T-helper 17 cell (primary cell): ENCODE data around the gene SEZ6. TPM values are rescaled to one million over a fixed set of nuclear protein-coding genes. Genes with fewer than 3 reads are reported as not detected.
A peak's percentile ranks its signal among the peaks of the same experiment; 100 is the strongest.

Experiments
- ATAC-seq: fragments of 150-1000 bp; cut with Tn5 transposase; 2 replicates; pipeline ENCODE4 v1.10.0; 2021; ENCODE audit warnings: mild to moderate bottlenecking, moderate library complexity
- DNase-seq, 3 donors: peaks; one replicate each; pipeline versions ENCODE4 v3.0.0 to v3.0.0-alpha.2; 2020 to 2021
- H3K9me3 ChIP-seq: one replicate; pipeline ENCODE4 v1.7.0; 2013; ENCODE audit warnings: low read length, mild to moderate bottlenecking; ENCODE audit not compliant: control insufficient read depth, poor library complexity, severe bottlenecking
- H3K27ac Mint-ChIP-seq: one replicate; pipeline ENCODE4 v1.8.0; 2022; ENCODE audit warnings: mild to moderate bottlenecking, moderate library complexity, mixed read lengths
- H3K27me3 Mint-ChIP-seq: one replicate; pipeline ENCODE4 v1.8.0; 2022; ENCODE audit warnings: mixed read lengths
- H3K36me3 Mint-ChIP-seq: one replicate; pipeline ENCODE4 v1.8.0; 2022; ENCODE audit warnings: low read depth, mixed read lengths
- H3K4me1 Mint-ChIP-seq: one replicate; pipeline ENCODE4 v1.8.0; 2022; ENCODE audit warnings: mild to moderate bottlenecking, mixed read lengths
- H3K4me3 Mint-ChIP-seq: one replicate; pipeline ENCODE4 v1.8.0; 2022; ENCODE audit warnings: mild to moderate bottlenecking, moderate library complexity, mixed read lengths
- total RNA-seq, 4 donors: library from RNA in 2 of 4; stranded (reverse) in 2 of 4; gene quantifications; one replicate each; pipeline ENCODE4 v1.2.3 and lab custom pipeline; 2022 to 2026

The SEZ6 gene
- total RNA-seq, 2 donors from 2014 or later, result 0.35 to 0.47 TPM

GRCh38 chr17:28988475-28988874, 17.4 kb downstream of the SEZ6 start:
- no peaks in the 10 kb centered on the region for H3K36me3 Mint-ChIP-seq
- H3K4me1 Mint-ChIP-seq, result peaks cover under 1% of the 10 kb centered on the region
- peaks cover 8% of the 10 kb centered on the region for H3K27me3 Mint-ChIP-seq
- DNase-seq (no peak), ATAC-seq (no peak)
- H3K9me3 ChIP-seq, result no peaks in the 10 kb centered on the region
- no peak overlapping the region for H3K4me3 Mint-ChIP-seq
- peak overlapping the region; percentile 19 for H3K27ac Mint-ChIP-seq

DNA sequence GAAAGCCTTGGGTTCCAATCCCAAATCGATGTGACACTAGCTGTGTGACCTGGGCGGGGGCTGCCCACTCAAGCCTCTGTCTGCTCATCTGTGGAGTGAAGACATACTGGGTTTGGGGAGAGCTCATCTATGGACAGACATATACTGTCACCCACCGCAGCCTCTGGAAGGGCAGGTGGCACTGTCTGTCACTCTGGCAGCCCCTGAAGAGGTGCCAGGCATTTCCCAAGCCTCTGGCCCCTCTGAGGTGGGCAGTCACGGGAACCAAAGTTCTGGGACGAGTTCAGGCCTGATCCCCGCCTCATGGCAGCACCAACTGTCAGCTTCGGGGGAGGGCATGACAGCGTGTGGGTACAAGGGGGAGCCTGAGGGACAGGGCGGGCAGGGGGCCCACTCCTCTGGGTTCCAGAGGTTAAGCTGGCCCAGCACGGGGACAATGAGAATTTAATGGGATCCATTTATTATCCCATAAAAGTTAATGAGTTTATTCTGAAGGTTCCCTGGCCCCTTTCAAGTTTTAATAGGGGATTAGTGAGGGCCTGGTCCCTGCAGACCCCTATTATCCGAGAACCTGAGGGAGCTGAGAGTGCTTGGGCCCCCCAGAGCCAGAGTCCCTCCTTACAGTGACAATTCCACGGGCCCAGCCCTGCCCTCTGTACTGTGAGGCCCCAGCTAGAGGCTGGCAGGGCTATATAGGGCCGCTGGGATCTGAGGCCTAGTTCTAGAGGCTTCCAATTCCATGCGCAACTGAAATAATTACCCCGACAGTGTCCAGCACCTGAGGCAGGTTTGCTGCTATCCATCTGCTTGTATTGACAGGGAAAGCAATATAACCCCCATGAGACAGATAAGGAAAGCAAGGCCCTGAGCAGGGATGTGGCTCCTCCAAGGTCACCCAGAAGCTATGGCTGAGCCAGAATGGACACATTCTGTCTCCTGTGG, 18.8 kb downstream of the SEZ6 start:
- ATAC-seq, result no peak

GRCh38 chr17:28985950-28986713, 19.7 kb downstream of the SEZ6 start:
- no peak for DNase-seq
- H3K27ac Mint-ChIP-seq, result peak overlapping the region; percentile 19

More for the DNA sequence above, 18.8 kb downstream of the SEZ6 start:
- Mint-ChIP-seq H3K27ac (peak overlapping the region; percentile 19), H3K27me3 (no peaks in the 10 kb centered on the region), H3K4me1 (peaks cover 12% of the 10 kb centered on the region), H3K4me3 (no peak overlapping the region), H3K36me3 (no peaks in the 10 kb centered on the region)
- no peaks in the 10 kb centered on the region for H3K9me3 ChIP-seq
- DNase-seq, result no peak

GRCh38 chr17:28983286-28984230, 22.3 kb downstream of the SEZ6 start:
- H3K9me3 ChIP-seq, result no peaks in the 10 kb centered on the region
- DNase-seq, result no peak
- Mint-ChIP-seq H3K27ac (peak overlapping the region; percentile 96), H3K4me1 (peaks cover 18% of the 10 kb centered on the region), H3K4me3 (peak overlapping the region; percentile 59), H3K36me3 (no peaks in the 10 kb centered on the region), H3K27me3 (no peaks in the 10 kb centered on the region)
- ATAC-seq, result no peak

More at GRCh38 chr17:28985950-28986713, 19.7 kb downstream of the SEZ6 start:
- H3K27me3 Mint-ChIP-seq, result no peaks in the 10 kb centered on the region
- H3K4me1 Mint-ChIP-seq, result peaks cover 12% of the 10 kb centered on the region
- no peaks in the 10 kb centered on the region for H3K9me3 ChIP-seq
- ATAC-seq, result no peak
- no peak overlapping the region for H3K4me3 Mint-ChIP-seq
- no peaks in the 10 kb centered on the region for H3K36me3 Mint-ChIP-seq

- peak; percentile 92 for ATAC-seq
- DNase-seq, result peak in 2 of 3 donors; percentile 23 to 41
- Mint-ChIP-seq H3K27me3 (no peaks in the 10 kb centered on the region), H3K4me1 (peaks cover 20% of the 10 kb centered on the region), H3K36me3 (no peaks in the 10 kb centered on the region), H3K4me3 (peak overlapping the region; percentile 59), H3K27ac (peak overlapping the region; percentile 96)
- H3K9me3 ChIP-seq, result no peaks in the 10 kb centered on the region
Measured at GRCh38 chr17:28982131-28982793, 23.6 kb downstream of the SEZ6 start.

- Mint-ChIP-seq H3K4me3 (no peak overlapping the region), H3K4me1 (peaks cover 19% of the 10 kb centered on the region), H3K36me3 (no peaks in the 10 kb centered on the region), H3K27me3 (no peaks in the 10 kb centered on the region), H3K27ac (peak overlapping the region; percentile 81)
- ATAC-seq (no peak), DNase-seq (no peak)
- H3K9me3 ChIP-seq, result no peaks in the 10 kb centered on the region
Measured at GRCh38 chr17:28978356-28978964, 27.4 kb downstream of the SEZ6 start.

GRCh38 chr17:28977659-28978355, 28.0 kb downstream of the SEZ6 start:
- Mint-ChIP-seq H3K36me3 (no peaks in the 10 kb centered on the region), H3K27ac (peak overlapping the region; percentile 81), H3K27me3 (no peaks in the 10 kb centered on the region), H3K4me3 (no peak overlapping the region), H3K4me1 (peaks cover 15% of the 10 kb centered on the region)
- no peak for ATAC-seq
- DNase-seq, result no peak
- H3K9me3 ChIP-seq, result no peaks in the 10 kb centered on the region

DNA sequence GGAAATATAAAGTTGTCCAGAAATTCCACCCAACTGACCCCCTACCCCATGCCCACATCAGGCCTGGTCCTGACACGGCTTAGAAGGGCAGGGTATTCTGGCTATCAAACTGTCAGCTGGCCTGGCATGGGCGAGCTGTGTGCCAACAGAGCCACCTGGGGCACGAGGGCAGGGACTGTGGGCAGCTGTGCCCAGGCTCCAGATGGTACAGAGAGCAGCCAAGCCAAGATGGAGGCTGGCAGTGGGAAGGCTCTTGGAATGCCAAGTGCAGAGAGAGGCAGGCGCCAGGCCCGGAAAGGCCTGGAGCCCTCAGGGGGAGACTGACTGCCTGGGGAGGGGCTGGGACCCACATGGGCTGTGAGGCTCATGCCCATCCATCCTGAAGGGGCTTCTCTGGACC, 30.2 kb downstream of the SEZ6 start:
- H3K9me3 ChIP-seq, result no peaks in the 10 kb centered on the region
- Mint-ChIP-seq H3K27me3 (peaks cover 16% of the 10 kb centered on the region), H3K27ac (peak overlapping the region; percentile 83), H3K36me3 (no peaks in the 10 kb centered on the region), H3K4me1 (peaks cover 8% of the 10 kb centered on the region), H3K4me3 (no peak overlapping the region)
- ATAC-seq (no peak), DNase-seq (no peak)

- no peaks in the 10 kb centered on the region for H3K9me3 ChIP-seq
- Mint-ChIP-seq H3K36me3 (no peaks in the 10 kb centered on the region), H3K4me3 (no peak overlapping the region), H3K4me1 (peaks cover 8% of the 10 kb centered on the region), H3K27me3 (peaks cover 19% of the 10 kb centered on the region), H3K27ac (peak overlapping the region; percentile 83)
- no peak for DNase-seq
- no peak for ATAC-seq
Measured at GRCh38 chr17:28975031-28975430, 30.8 kb downstream of the SEZ6 start.

DNA sequence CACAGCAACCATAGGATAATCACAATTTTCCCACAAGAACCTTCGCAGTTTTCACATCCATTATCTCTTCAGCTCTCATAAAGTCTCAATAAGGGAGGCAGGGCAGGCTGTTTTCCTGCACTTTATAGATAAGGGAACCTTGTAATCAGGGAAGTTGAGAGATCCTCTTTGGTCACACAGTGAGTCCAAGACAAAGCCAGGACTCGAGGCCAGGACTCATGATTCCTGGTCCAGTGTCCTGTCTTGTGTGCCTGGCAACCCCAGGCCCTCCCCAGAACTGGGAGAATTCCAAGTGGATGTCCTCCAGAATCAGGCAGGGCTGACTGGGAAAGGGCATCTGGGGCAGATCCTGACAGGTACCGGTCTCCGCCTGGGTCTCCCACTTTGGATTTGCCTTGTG, 31.4 kb downstream of the SEZ6 start:
- ATAC-seq, result no peak
- Mint-ChIP-seq H3K36me3 (no peaks in the 10 kb centered on the region), H3K27me3 (peaks cover 19% of the 10 kb centered on the region), H3K4me3 (no peak overlapping the region), H3K27ac (peak overlapping the region; percentile 83), H3K4me1 (peaks cover 6% of the 10 kb centered on the region)
- no peak for DNase-seq
- no peaks in the 10 kb centered on the region for H3K9me3 ChIP-seq

DNA sequence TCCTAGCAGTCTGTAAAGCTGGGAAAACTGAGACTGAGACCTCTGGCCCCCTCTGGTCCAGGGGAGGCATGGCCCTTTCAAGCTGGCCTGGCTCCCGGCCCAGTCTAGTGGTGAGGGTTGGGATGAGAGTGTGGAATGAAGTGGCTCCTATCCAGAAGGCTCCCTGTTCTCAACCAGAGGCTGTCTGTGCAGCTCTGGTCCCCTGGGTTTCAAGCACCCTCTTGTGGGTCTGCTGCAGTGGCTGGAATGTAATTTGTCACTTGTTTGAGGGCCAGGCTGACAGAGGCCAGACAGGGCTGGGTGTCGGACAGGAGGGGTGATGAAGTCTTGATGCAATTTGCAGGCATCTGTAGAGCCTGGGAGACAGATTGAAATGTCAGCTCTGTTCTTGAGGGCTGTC, 32.4 kb downstream of the SEZ6 start:
- Mint-ChIP-seq H3K36me3 (no peaks in the 10 kb centered on the region), H3K4me1 (peaks cover under 1% of the 10 kb centered on the region), H3K4me3 (no peak overlapping the region), H3K27ac (no peak overlapping the region), H3K27me3 (peaks cover 19% of the 10 kb centered on the region)
- no peak for ATAC-seq
- H3K9me3 ChIP-seq, result no peaks in the 10 kb centered on the region
- no peak for DNase-seq
